Muscle layer of duodenum (tissue), 2 donors: ENCODE measurements around the gene PROP1.
"Not testable (repeated sequence)": the region's sequence is repeated elsewhere in the genome, so short reads cannot be mapped to it uniquely, and the experiment has no call there.

Source experiments
- H3K27ac ChIP-seq: one replicate; pipeline ENCODE4 v1.7.0; 2013; ENCODE audit warnings: mild to moderate bottlenecking, low read length
- H3K27me3 ChIP-seq: one replicate; pipeline ENCODE4 v1.7.0; 2013; ENCODE audit warnings: low read depth, mild to moderate bottlenecking, control low read depth, low read length
- H3K36me3 ChIP-seq, 2 donors: one replicate each; pipeline ENCODE4 v1.7.0; 2013; ENCODE audit warnings: low read length in 2 of 2, control low read depth in 1 of 2, mild to moderate bottlenecking in 1 of 2; ENCODE audit not compliant: insufficient read depth in 2 of 2, control insufficient read depth in 1 of 2
- H3K4me1 ChIP-seq, 2 donors: one replicate each; pipeline ENCODE4 v1.7.0; 2013; ENCODE audit warnings: low read length in 2 of 2, mild to moderate bottlenecking in 2 of 2, control low read depth in 1 of 2, moderate library complexity in 1 of 2; ENCODE audit not compliant: insufficient read depth in 2 of 2, control insufficient read depth in 1 of 2
- H3K4me3 ChIP-seq, 2 donors: one replicate each; pipeline ENCODE4 v1.7.0; 2013; ENCODE audit warnings: low read length in 2 of 2, low read depth in 1 of 2, mild to moderate bottlenecking in 1 of 2
- H3K9me3 ChIP-seq, 2 donors: one replicate each; pipeline ENCODE4 v1.7.0; 2013; ENCODE audit warnings: low read length in 2 of 2, control low read depth in 1 of 2, mild to moderate bottlenecking in 1 of 2; ENCODE audit not compliant: control insufficient read depth in 1 of 2
- donor health status: healthy.

PROP1 gene

GRCh38 chr5:177981296-177982071 is 14.6 kb downstream of the PROP1 start:
- Histone ChIP-seq H3K27ac (no peak overlapping the region), H3K4me3 (no peak overlapping the region), H3K36me3 (no peaks in the 10 kb centered on the region), H3K9me3 (no peaks in the 10 kb centered on the region), H3K27me3 (peaks cover 30% of the 10 kb centered on the region), H3K4me1 (peaks cover 0 to 5% of the 10 kb centered on the region in 2 donors)

GRCh38 chr5:177980743-177981151 is 15.3 kb downstream of the PROP1 start:
- H3K4me3 ChIP-seq, result no peak overlapping the region
- H3K27ac ChIP-seq, result no peak overlapping the region
- peaks cover 30% of the 10 kb centered on the region for H3K27me3 ChIP-seq
- peaks cover 0 to 5% of the 10 kb centered on the region in 2 donors for H3K4me1 ChIP-seq
- H3K36me3 ChIP-seq, result no peaks in the 10 kb centered on the region
- H3K9me3 ChIP-seq, result no peaks in the 10 kb centered on the region

GRCh38 chr5:177977600-177977999 is 18.4 kb downstream of the PROP1 start:
- not testable (repeated sequence) for H3K4me3 ChIP-seq, H3K4me1 ChIP-seq, H3K9me3 ChIP-seq, H3K36me3 ChIP-seq, H3K27ac ChIP-seq
- H3K27me3 ChIP-seq, result peaks cover 15% of the 10 kb centered on the region

- H3K27me3 ChIP-seq, result no peaks in the 10 kb centered on the region
- no peak overlapping the region for H3K27ac ChIP-seq
- H3K9me3 ChIP-seq, result no peaks in the 10 kb centered on the region
These were observed 22.9 kb downstream of the PROP1 start for GRCh38 chr5:177973066-177973635.

GRCh38 chr5:177972613-177973012 is 23.4 kb downstream of the PROP1 start:
- H3K4me3 ChIP-seq, result no peak overlapping the region
- no peaks in the 10 kb centered on the region for H3K27me3 ChIP-seq
- H3K36me3 ChIP-seq, result no peaks in the 10 kb centered on the region
- H3K27ac ChIP-seq, result no peak overlapping the region
- no peaks in the 10 kb centered on the region for H3K4me1 ChIP-seq
- no peaks in the 10 kb centered on the region for H3K9me3 ChIP-seq

More at GRCh38 chr5:177973066-177973635, 22.9 kb downstream of the PROP1 start:
- no peak overlapping the region for H3K4me3 ChIP-seq
- no peaks in the 10 kb centered on the region for H3K36me3 ChIP-seq
- no peaks in the 10 kb centered on the region for H3K4me1 ChIP-seq

GRCh38 chr5:177972014-177972413 is 24.0 kb downstream of the PROP1 start:
- not testable (repeated sequence) for H3K4me3 ChIP-seq, H3K36me3 ChIP-seq, H3K4me1 ChIP-seq, H3K27ac ChIP-seq, H3K9me3 ChIP-seq, H3K27me3 ChIP-seq

- Histone ChIP-seq H3K36me3 (no peaks in the 10 kb centered on the region), H3K9me3 (no peaks in the 10 kb centered on the region), H3K27me3 (no peaks in the 10 kb centered on the region), H3K4me1 (no peaks in the 10 kb centered on the region), H3K4me3 (no peak overlapping the region), H3K27ac (no peak overlapping the region)
These were observed 27.3 kb downstream of the PROP1 start for GRCh38 chr5:177968661-177969211.

GRCh38 chr5:177967221-177967887 is 28.7 kb downstream of the PROP1 start:
- Histone ChIP-seq H3K27ac (no peak overlapping the region), H3K27me3 (no peaks in the 10 kb centered on the region), H3K4me3 (no peak overlapping the region), H3K9me3 (no peaks in the 10 kb centered on the region), H3K36me3 (no peaks in the 10 kb centered on the region), H3K4me1 (no peaks in the 10 kb centered on the region)

- no peaks in the 10 kb centered on the region for H3K4me1 ChIP-seq
- H3K4me3 ChIP-seq, result no peak overlapping the region
- no peaks in the 10 kb centered on the region for H3K27me3 ChIP-seq
- H3K27ac ChIP-seq, result no peak overlapping the region
- H3K36me3 ChIP-seq, result no peaks in the 10 kb centered on the region
- H3K9me3 ChIP-seq, result no peaks in the 10 kb centered on the region
These were observed 29.2 kb downstream of the PROP1 start for GRCh38 chr5:177966839-177967166.

- no peaks in the 10 kb centered on the region for H3K9me3 ChIP-seq
- H3K4me1 ChIP-seq, result no peaks in the 10 kb centered on the region
- H3K36me3 ChIP-seq, result no peaks in the 10 kb centered on the region
- H3K27ac ChIP-seq, result no peak overlapping the region
- no peak overlapping the region for H3K4me3 ChIP-seq
- no peaks in the 10 kb centered on the region for H3K27me3 ChIP-seq
These were observed 29.8 kb downstream of the PROP1 start for GRCh38 chr5:177966009-177966838.

- no peaks in the 10 kb centered on the region for H3K4me1 ChIP-seq
- no peak overlapping the region for H3K4me3 ChIP-seq
- H3K36me3 ChIP-seq, result no peaks in the 10 kb centered on the region
- no peak overlapping the region for H3K27ac ChIP-seq
- H3K27me3 ChIP-seq, result no peaks in the 10 kb centered on the region
- H3K9me3 ChIP-seq, result no peaks in the 10 kb centered on the region
These were observed 31.6 kb downstream of the PROP1 start for GRCh38 chr5:177964471-177964870.
